HG03045 (cell line): ENCODE measurements around the gene MCF2L2.
"Not testable (repeated sequence)": the region's sequence is repeated elsewhere in the genome, so short reads cannot be mapped to it uniquely, and the experiment has no call there.

Experiments used
- ATAC-seq: cut with Tn5 transposase; IDR thresholded peaks from one replicate; pipeline ENCODE4 v1.9.1; 2021; ENCODE audit warnings: mild to moderate bottlenecking, moderate library complexity; ENCODE audit not compliant: unreplicated experiment

Gene MCF2L2, protein sequence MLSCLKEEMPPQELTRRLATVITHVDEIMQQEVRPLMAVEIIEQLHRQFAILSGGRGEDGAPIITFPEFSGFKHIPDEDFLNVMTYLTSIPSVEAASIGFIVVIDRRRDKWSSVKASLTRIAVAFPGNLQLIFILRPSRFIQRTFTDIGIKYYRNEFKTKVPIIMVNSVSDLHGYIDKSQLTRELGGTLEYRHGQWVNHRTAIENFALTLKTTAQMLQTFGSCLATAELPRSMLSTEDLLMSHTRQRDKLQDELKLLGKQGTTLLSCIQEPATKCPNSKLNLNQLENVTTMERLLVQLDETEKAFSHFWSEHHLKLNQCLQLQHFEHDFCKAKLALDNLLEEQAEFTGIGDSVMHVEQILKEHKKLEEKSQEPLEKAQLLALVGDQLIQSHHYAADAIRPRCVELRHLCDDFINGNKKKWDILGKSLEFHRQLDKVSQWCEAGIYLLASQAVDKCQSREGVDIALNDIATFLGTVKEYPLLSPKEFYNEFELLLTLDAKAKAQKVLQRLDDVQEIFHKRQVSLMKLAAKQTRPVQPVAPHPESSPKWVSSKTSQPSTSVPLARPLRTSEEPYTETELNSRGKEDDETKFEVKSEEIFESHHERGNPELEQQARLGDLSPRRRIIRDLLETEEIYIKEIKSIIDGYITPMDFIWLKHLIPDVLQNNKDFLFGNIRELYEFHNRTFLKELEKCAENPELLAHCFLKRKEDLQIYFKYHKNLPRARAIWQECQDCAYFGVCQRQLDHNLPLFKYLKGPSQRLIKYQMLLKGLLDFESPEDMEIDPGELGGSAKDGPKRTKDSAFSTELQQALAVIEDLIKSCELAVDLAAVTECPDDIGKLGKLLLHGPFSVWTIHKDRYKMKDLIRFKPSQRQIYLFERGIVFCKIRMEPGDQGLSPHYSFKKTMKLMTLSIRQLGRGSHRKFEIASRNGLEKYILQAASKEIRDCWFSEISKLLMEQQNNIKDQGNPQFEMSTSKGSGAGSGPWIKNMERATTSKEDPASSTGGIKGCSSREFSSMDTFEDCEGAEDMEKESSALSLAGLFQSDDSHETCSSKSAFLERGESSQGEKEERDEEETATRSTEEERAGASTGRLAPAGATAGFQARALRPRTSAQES

GRCh38 chr3:183428447-183429211, at the start of gene MCF2L2:
Gene MCF2L2, minus strand, starts transcription at chr3:183428619. Its CDS starts 642 bp downstream, at chr3:183427977.
- ATAC-seq, result peak; percentile 58

DNA sequence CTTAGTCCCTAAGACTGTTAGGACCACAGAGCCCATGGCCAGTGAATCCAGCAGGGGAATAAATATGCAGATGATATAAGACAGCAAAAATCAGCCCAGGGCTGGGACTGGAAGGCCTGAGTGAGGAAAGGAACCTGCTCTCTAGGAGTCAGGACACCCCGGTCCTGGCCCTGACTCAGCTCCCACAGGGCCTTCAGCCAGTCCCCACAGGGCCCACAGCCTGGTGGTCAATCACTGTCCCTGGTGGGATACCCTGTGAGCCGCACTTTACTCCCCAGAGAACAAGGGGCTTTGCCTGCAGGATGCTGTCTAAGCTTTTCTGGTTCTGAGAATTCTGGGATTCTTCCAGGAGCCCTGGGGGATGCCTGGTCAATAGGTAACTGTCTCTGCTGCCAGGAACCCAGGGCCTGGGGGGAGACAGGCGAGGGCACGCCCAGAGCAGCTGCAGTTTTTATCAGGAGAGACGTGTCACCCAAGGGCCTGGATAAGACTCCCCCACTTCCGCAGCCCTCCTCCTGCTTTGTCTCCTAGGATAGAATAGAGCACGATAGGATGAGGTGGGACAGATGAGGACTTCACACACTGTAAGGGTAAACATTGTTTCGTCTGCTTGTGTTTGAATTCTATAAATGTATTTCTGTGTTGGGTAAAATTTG, 49.5 kb upstream of the MCF2L2 start:
- no peak for ATAC-seq

- not testable (repeated sequence) for ATAC-seq
Observed at GRCh38 chr3:183475764-183476162, 47.3 kb upstream of the MCF2L2 start.

DNA sequence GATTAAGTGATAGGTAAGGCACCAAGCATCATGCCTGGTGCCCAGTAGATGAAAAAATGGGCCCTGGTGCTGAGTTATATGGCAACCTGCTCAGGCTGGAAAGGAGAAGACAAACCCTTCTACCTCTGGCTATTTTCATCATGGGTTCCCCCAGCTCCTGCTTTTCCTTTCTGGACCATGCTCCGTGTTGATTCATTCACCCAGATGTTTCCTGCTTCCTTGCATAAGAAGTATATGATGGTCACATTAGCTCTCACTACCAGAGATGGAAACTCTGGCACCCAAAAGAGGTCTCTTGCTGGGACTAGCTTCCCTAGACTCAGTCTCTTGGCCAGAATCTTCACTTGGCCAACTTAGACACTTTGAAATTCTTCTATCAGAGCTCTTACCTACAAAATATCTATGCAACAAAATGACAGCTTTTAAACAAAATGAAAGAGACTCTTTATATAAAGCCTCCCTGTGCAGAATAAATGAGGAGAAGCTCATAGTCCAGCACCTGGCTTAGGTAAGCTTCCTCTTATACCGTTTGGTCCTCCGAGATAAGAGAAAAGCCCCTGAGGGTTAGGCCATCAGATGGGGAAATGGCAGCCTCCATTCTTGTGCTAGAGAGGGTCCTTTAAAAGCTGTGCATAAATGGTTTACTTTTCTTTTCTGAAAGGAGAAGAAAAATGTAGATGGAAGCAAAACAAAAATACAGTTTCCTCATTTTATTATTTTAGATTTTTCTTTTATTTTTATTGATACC, 46.8 kb upstream of the MCF2L2 start:
- ATAC-seq, result no peak

DNA sequence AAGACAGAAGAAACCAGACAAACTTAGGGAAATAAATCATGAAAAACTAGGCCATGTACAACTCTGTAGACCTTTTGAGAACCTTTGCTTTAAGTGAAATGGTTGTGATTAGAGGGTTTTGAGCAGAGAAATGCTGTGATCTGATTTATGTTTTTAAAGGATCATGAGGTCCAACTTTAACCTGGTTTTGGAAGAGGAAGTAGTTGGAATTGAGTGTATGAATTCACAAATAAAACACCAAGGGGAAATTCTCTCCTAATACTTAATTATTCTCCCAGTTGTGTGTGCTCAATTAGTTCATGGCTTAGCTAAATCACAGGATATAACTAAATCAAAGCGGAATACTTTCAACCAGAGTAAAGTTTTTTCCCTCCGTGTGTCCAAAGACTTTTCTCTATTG, 45.5 kb upstream of the MCF2L2 start:
- no peak for ATAC-seq

DNA sequence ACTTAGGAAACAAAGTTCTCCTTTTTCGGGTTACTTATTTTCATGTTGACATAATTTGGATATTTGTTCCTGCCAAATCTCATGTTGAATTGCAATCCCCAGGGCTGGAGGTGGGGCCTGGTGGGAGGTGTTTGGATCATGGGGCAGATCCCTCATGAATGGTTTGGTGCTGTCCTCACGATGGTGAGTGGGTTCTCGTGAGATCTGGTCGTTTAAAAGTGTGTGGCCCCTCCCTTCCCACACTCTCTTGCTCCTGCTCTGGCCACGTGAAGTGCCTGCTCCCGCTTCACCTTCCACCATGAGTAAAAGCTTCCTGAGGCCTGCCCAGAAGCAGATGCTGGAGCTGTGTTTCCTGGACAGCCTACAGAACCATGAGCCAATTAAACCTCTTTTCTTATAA, 43.7 kb upstream of the MCF2L2 start:
- no peak for ATAC-seq

DNA sequence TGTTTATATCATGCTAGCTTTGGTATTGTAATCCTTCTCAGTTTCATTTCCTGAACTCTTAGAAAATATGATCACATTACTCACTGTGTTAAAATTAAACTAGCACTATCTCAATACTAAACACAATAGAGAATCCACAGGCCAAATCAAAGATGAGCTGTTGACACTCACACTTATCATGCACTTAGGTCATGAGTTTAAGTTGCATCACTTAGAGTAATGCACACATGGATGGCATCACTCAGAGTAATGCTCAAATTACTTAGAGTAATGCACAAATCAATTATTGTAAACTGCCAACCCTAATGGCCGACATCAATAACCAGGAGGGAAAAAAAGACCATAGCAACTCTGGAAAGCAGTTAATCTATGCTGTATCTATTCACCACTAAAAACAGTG, 40.0 kb upstream of the MCF2L2 start:
- ATAC-seq, result no peak

DNA sequence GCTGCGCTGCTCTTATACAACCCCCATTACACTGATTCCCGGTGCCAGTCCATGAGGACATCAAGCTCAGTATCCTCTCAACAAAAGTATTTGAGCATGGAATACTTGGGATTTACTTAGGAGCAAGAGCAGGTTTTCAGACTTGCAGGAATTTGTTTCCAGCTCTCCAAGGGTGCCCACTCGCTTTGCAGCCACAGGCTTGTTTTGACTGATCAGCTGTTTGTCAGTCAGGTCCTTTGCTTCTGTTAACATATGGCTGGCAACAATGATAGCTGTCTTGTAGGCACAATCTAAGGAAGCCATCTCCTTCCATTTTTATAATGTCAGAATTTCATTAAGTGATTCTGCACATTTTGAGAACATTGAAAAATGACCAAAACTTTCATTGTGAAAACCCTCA, 38.2 kb upstream of the MCF2L2 start:
- ATAC-seq, result no peak

DNA sequence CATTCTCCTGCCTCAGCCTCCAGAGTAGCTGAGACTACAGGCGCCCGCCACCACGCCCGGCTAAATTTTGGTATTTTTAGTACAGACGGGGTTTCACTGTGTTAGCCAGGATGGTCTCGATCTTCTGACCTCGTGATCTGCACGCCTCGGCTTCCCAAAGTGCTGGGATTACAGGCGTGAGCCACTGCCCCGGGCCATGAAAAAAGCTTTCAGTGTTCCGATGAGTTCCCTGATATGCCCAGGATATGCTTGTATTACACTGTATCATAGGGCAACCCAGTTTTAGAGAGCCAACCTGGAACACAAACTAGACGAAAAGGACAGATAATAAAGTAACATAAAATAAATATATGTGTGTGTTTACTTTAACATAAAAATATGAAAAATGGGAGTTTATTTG, 37.3 kb upstream of the MCF2L2 start:
- ATAC-seq, result not testable (repeated sequence)

DNA sequence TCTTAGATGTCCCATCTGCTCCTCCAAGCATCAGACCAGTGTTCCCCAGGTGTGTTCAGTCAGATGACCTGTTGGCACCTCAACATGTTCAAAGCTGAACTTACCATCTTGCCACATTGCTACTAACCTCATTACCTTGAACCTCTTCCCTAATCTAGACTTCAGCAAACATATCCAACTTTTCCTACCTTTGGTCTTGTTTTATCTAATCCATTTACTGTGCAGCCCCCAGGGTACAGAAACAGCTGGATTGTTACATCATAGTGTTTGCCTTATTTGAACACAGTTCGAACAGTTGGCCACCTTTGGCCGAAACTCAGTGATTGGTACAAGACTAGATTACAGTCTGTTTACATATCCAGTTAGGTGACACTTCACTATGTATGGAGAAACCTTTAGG, 36.1 kb upstream of the MCF2L2 start:
- no peak for ATAC-seq

DNA sequence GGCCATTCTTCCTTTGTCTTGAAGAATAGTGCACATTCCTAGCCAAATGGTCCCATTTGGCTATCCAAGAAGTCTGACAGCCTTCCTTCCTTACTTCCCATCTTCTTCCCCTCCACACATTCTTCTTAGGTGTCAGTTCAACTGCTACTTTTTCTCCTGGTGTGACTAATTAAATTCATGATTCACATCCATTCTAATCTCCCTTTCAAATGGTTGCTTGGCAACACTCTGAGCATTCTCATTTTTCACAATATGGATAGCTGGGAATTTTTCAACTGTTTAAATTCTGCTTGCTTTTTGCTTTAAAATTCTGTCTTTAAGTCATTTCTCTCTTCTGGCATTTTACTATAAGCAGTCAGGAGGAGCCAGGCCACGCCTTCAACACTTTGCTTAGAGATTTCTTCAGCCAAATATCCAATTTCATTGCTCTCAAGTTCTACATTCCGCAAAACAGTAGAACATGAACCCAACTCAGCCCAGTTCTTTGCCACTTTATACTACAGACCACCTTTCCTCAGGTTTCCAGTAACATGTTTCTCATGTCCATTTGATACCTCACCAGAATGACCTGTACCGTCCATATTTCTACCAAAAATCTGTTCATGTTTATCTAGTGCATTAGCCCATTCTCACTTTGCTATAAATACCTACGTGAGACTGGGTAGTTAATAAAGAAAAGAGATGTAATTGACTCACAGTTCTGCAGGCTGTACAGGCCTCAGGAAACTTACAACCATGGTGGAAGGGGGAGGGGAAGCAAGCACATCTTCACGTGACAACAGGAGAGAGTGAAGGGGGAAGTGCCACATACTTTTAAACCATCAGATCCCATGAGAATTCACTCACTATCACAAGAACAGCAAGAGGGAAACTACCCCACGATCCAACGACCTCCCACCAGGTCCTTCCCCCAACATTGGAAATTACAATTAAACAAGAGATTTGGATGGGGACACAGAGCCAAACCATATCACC, 31.9 kb upstream of the MCF2L2 start:
- no peak for ATAC-seq

DNA sequence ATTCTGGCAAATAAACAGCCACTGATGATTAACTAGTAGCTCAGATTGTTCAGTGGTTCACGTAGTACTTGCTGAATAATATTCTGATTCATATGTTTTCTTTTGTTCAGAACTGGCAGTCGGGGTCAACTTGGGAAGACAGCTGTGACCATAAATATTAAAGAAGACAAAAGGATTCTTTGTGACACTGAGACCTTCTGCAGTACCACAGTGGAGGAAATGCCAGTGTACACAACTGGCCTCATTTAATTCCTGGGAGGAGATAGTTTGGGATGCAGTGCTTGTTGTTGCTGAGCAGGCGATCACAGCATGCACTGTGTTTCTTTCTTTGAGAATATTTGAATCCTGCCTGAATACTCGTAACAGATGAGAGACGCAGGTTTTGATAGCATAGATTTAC, 26.7 kb upstream of the MCF2L2 start:
- ATAC-seq, result no peak

GRCh38 chr3:183454064-183454463, 25.6 kb upstream of the MCF2L2 start:
- ATAC-seq, result no peak

DNA sequence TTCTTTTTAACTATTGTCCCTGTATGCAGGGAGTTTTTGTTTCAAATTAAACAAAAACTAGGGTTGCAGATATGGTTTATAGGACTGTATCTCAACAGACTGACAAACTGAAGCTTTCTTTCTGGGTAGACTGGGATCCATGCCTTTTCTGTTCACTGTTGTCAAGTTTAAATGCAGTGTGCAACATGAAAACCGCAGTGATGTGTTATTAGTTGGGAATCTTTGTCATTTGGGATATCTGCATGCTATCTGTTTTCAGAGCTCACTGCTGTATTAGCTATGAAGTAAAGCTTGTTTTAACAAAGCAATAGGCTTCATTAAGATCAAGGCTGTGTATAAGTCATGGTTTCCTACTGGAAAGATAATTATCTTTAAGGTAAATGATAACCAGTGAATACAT, 21.4 kb upstream of the MCF2L2 start:
- ATAC-seq, result no peak

GRCh38 chr3:183449391-183449790, 21.0 kb upstream of the MCF2L2 start:
- ATAC-seq, result no peak

DNA sequence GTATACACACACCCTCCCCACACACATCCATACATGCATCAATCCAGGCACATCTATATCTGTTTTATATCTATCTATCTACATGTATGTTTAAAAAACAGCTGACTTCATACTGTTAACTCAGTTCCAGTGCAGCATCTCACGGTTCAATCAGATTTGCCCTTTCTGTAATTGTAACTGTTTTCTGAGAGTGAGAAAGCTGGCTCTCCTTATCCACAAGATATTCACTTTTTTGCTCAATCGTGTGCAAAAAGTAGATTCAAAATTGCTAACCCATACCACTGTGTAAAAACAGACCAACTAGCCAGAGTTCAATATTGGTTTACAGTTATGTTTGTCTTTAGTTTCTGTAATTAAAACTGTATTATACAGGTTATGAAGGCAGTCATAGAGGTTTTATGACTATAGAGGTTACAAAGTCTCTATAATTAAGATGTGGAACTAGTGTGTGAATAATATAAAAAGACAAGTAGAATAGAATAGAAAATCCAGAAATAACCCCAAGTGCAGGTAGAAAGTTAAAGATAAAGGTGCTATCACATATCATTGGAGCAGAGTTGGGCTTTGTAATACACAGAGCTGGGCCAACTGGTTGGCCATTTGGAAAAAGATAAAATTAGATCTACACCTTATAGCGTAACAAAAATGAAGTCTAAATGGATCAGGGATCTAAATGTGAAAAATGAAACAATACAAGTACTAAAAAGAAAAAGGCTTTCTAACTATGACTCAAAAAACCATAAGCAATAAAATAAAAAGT, 20.1 kb upstream of the MCF2L2 start:
- no peak for ATAC-seq

DNA sequence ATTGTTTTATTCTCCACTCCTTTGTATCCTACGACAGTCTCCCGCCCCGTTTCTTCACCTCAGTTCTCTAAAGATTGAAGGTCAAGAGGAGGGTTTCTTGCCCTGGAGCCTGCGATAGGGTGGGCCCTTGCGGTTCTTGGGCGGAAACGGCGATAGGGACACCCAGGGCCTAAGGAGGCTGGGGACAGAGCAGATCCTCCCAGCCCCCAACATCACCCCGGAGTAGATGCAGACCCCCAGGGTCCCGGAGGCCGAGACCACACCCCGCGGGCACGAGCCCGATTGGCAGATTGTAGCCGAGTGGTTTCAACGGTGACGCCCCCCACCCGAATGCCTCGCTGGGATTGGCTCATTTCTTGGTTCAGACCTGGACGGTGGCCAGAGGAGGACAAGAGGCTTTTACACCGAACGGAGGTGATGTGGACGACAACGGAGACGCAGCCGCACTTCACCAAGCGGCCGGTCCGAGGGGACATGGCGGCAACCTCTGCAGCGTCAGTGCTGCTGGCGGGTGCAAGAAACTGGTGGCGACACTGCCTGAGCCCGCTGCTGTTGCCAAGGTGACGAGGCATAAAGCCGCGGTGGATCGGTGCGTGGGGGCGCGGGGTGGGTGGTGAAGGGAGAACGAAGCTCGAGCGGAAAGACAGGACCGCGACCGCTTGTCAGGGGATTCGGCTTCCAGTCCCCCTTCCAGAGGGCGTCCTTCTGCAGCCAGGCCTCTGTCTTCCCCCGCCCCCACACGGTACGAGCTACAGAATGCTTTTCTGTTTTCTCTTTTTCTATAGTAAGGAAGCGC, 19.0 kb upstream of the MCF2L2 start:
- ATAC-seq, result peak; percentile 91
